ENCODE measurements around the gene CASZ1. TPM values are rescaled to one million over a fixed set of nuclear protein-coding genes. Genes with fewer than 3 reads are reported as not detected.

The CASZ1 gene
- total RNA-seq, 2 donors from 2014 or later = 90.9 to 96.9 TPM

GRCh38 chr1:10650556-10651388 lies 145.7 kb downstream of the CASZ1 start:
- TF ChIP-seq CTCF (IDR thresholded peaks at IDR 0.05) (no peak), POLR2AphosphoS5 (IDR thresholded peaks at IDR 0.05) (no peak), POLR2A (IDR thresholded peaks at IDR 0.05) (no peak)
- peaks cover 19 to 24% of the 10 kb centered on the region in 2 donors for H3K36me3 ChIP-seq
- H3K27me3 ChIP-seq (replicated peaks; ENCODE audit: insufficient read depth) = no peaks in the 10 kb centered on the region
- intact Hi-C loops (cut with DNase I) = no loop called here
- no peak for DNase-seq (ENCODE audit: low spot score)
- WGBS = 88% methylated on average over 39 of the region's 40 CpGs
- no peak overlapping the region for H3K4me3 ChIP-seq
- H3K9me3 ChIP-seq = no peaks in the 10 kb centered on the region
- H3K4me1 ChIP-seq (replicated peaks) = peaks cover 16% of the 10 kb centered on the region
- H3K27ac ChIP-seq = peak overlapping the region; percentile 46 to 89

GRCh38 chr1:10649517-10650201 lies 146.8 kb downstream of the CASZ1 start:
- Histone ChIP-seq H3K27me3 (replicated peaks; ENCODE audit: insufficient read depth) (no peaks in the 10 kb centered on the region), H3K27ac (peak overlapping the region; percentile 46 to 89), H3K36me3 (peaks cover 25 to 27% of the 10 kb centered on the region in 2 donors), H3K4me1 (replicated peaks) (peaks cover 16% of the 10 kb centered on the region), H3K4me3 (no peak overlapping the region), H3K9me3 (no peaks in the 10 kb centered on the region)
- no peak for TF ChIP-seq POLR2A (IDR thresholded peaks at IDR 0.05)
- TF ChIP-seq POLR2AphosphoS5 (IDR thresholded peaks at IDR 0.05) = no peak
- TF ChIP-seq CTCF (IDR thresholded peaks at IDR 0.05) = no peak
- 65% methylated on average over 30 of the region's 30 CpGs for WGBS
- DNase-seq (ENCODE audit: low spot score) = no peak
- intact Hi-C loops (cut with DNase I) = no loop called here

GRCh38 chr1:10648689-10649516 lies 147.5 kb downstream of the CASZ1 start:
- 86% methylated on average over 31 of the region's 32 CpGs for WGBS
- H3K4me3 ChIP-seq = no peak overlapping the region
- H3K9me3 ChIP-seq = no peaks in the 10 kb centered on the region
- DNase-seq (ENCODE audit: low spot score) = no peak
- H3K36me3 ChIP-seq = peaks cover 20 to 23% of the 10 kb centered on the region in 2 donors
- no peaks in the 10 kb centered on the region for H3K27me3 ChIP-seq (replicated peaks; ENCODE audit: insufficient read depth)
- peak overlapping the region; percentile 46 to 89 for H3K27ac ChIP-seq
- H3K4me1 ChIP-seq (replicated peaks) = peaks cover 23% of the 10 kb centered on the region
- TF ChIP-seq POLR2A (IDR thresholded peaks at IDR 0.05) (no peak), CTCF (IDR thresholded peaks at IDR 0.05) (no peak)
- intact Hi-C loops (cut with DNase I) = no loop called here

DNA sequence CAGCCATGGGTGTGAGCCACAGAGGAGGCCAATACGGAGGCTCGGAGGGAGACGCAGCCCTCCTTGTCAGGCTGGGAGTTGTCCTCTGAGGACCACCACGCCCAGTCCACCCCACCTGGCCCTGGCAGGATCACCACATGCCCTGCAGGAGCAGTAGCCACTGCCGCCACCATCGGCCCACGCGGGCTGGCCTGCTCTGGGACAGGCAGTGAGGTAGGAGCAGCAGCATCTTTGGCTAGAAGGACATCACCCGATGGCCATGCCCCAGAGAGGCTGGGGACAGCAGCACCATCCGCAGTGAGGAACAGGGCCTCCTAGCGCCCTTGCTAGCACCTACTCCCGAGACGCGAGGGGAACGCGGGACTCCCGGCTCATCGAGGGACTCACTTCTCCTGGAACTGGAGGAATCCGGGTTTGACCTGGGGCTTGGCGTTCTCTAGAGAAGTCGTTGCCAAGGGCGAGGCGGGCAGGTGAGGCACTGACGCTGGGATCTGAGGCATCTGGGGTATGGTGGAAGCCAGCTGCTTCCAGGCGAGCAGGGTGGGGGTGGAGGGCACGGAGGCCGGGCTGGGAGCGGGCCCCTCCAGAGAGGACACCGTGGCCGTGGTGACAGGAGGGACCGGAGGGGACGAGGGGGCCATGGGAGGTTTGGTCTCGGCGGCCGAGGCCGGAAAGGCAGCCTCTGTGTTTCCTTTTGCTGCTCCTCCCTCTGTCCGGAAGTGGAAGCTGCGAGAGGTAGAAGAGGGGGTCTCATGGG lies 148.9 kb downstream of the CASZ1 start:
- intact Hi-C loops (cut with DNase I) = no loop called here
- Histone ChIP-seq H3K4me1 (replicated peaks) (peaks cover 18% of the 10 kb centered on the region), H3K4me3 (no peak overlapping the region), H3K27ac (peak overlapping the region; percentile 46 to 89), H3K27me3 (replicated peaks; ENCODE audit: insufficient read depth) (no peaks in the 10 kb centered on the region), H3K36me3 (peaks cover 14 to 15% of the 10 kb centered on the region in 2 donors), H3K9me3 (no peaks in the 10 kb centered on the region)
- DNase-seq (ENCODE audit: low spot score) = no peak
- no peak for TF ChIP-seq POLR2AphosphoS5 (IDR thresholded peaks at IDR 0.05)
- no peak for TF ChIP-seq CTCF (IDR thresholded peaks at IDR 0.05)
- no peak for TF ChIP-seq POLR2A (IDR thresholded peaks at IDR 0.05)
- 91% methylated on average over 35 of the region's 38 CpGs for WGBS
